ENCODE results near the gene USP16.

DNA sequence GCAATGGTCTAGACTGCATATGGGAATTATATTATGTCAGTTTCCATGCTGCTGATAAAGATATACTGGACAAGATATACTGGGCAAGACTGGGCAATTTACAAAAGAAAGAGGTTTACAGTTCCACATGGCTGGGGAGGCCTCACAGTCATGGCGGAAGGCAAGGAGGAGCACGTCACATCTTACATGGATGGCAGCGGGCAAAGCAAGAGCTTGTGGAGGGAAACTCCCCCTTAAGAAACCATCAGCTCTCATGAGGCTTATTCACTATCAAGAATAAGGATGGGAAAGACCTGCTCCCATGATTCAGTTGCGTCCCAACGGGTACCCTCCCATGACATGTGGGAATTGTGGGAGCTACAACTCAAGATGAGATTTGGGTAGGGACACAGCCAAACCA lies 27.8 kb downstream of the USP16 start:
- TF ChIP-seq, protein P1, sequence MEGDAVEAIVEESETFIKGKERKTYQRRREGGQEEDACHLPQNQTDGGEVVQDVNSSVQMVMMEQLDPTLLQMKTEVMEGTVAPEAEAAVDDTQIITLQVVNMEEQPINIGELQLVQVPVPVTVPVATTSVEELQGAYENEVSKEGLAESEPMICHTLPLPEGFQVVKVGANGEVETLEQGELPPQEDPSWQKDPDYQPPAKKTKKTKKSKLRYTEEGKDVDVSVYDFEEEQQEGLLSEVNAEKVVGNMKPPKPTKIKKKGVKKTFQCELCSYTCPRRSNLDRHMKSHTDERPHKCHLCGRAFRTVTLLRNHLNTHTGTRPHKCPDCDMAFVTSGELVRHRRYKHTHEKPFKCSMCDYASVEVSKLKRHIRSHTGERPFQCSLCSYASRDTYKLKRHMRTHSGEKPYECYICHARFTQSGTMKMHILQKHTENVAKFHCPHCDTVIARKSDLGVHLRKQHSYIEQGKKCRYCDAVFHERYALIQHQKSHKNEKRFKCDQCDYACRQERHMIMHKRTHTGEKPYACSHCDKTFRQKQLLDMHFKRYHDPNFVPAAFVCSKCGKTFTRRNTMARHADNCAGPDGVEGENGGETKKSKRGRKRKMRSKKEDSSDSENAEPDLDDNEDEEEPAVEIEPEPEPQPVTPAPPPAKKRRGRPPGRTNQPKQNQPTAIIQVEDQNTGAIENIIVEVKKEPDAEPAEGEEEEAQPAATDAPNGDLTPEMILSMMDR (conservative IDR thresholded peaks at IDR 0.05; ENCODE audit: low read depth, low read length), result no peak
- TF ChIP-seq EZH2 (IDR thresholded peaks at IDR 0.05; ENCODE audit: low read length, unreplicated experiment), result no peak
